ENCODE data around the gene MVP.

GRCh38 chr16:29818082-29818481, 2.2 kb upstream of the MVP start:
- no peak for TF ChIP-seq CTCF (IDR thresholded peaks at IDR 0.05)
- TF ChIP-seq POLR2AphosphoS5 (IDR thresholded peaks at IDR 0.05) = no peak
- no peak for TF ChIP-seq POLR2A (IDR thresholded peaks at IDR 0.05)

Measured in sigmoid colon (tissue), 4 donors.